SK-N-SH (cell line): Measurements from ENCODE around the gene NAA40. TPM values are rescaled to one million over a fixed set of nuclear protein-coding genes. Genes with fewer than 3 reads are reported as not detected.
A peak's percentile ranks its signal among the peaks of the same experiment; 100 is the strongest.

Experiments used
- CTCF ChIA-PET: fragments of 300-600, 350-600 bp; formaldehyde crosslinking; extraction: SDS; loops from one replicate; lab custom pipeline; 2021; lab: Yijun Ruan, JAX
- POLR2A ChIA-PET: fragments of 350-600 bp; sonication (Branson Sonifier 250); formaldehyde crosslinking; extraction: SDS; loops from one replicate; lab custom pipeline; 2020; ENCODE audit warnings: antibody characterized with exemption, inconsistent platforms; lab: Yijun Ruan, JAX
- DNase-seq: peaks from one replicate; pipeline ENCODE4 v3.0.0; 2012
- H2AFZ ChIP-seq: fragments of 200-600 bp; sonication (generic); 2 replicates; pipeline ENCODE4 v1.8.1; 2016; ENCODE audit warnings: antibody characterized with exemption, mild to moderate bottlenecking, low read depth
- H3F3A ChIP-seq: fragments of 200-600 bp; sonication (generic); replicated peaks from 2 replicates; pipeline ENCODE3; 2016; ENCODE audit warnings: antibody characterized with exemption, mild to moderate bottlenecking; ENCODE audit not compliant: insufficient read depth
- H3K27ac ChIP-seq, 2 experiments: fragments of 200-500 bp in 1 of 2; fragments of 200-600 bp in 1 of 2; sonication (Bioruptor generic) in 1 of 2; sonication (generic), shearing (Covaris generic) in 1 of 2; 2 replicates each; pipeline versions ENCODE4 v1.5.1 to v1.6.1; 2014 to 2016; ENCODE audit warnings: low read depth in 2 of 2, inconsistent platforms in 1 of 2, low read length in 1 of 2, mild to moderate bottlenecking in 1 of 2, mixed read lengths in 1 of 2
- H3K27me3 ChIP-seq: fragments of 200-600 bp; sonication (generic), shearing (Covaris generic); 2 replicates; pipeline ENCODE4 v1.6.1; 2016; ENCODE audit warnings: mixed run types; ENCODE audit not compliant: insufficient read depth
- H3K36me3 ChIP-seq, 2 experiments: fragments of 200-500 bp in 1 of 2; fragments of 200-600 bp in 1 of 2; sonication (Bioruptor generic) in 1 of 2; sonication (generic) in 1 of 2; replicated peaks in 1 of 2; 2 replicates each; pipeline versions ENCODE3 to v1.5.1; 2014 to 2016; ENCODE audit warnings: low read length in 1 of 2, mild to moderate bottlenecking in 1 of 2; ENCODE audit not compliant: insufficient read depth in 2 of 2, control insufficient read depth in 1 of 2
- H3K4me1 ChIP-seq, 2 experiments: fragments of 200-500 bp in 1 of 2; fragments of 200-600 bp in 1 of 2; sonication (Bioruptor generic) in 1 of 2; sonication (generic), shearing (Covaris generic) in 1 of 2; 2 replicates each; pipeline versions ENCODE4 v1.5.1 to v1.6.1; 2014 to 2016; ENCODE audit warnings: low read depth in 1 of 2, low read length in 1 of 2, mixed run types in 1 of 2; ENCODE audit not compliant: insufficient read depth in 2 of 2, control insufficient read depth in 1 of 2
- H3K4me2 ChIP-seq: fragments of 200-600 bp; sonication (generic), shearing (Covaris generic); 2 replicates; pipeline ENCODE4 v1.6.1; 2017; ENCODE audit warnings: mixed run types
- H3K4me3 ChIP-seq, 2 experiments: fragments of 200-500 bp in 1 of 2; fragments of 200-600 bp in 1 of 2; sonication (Bioruptor generic) in 1 of 2; sonication (generic), shearing (Covaris generic) in 1 of 2; 2 replicates each; pipeline versions ENCODE4 v1.5.1 to v1.8.1; 2014 to 2016; ENCODE audit warnings: low read depth in 2 of 2, inconsistent platforms in 1 of 2, low read length in 1 of 2, mild to moderate bottlenecking in 1 of 2, mixed read lengths in 1 of 2, moderate library complexity in 1 of 2
- H3K79me2 ChIP-seq: fragments of 200-600 bp; sonication (generic); 2 replicates; pipeline ENCODE4 v1.8.1; 2017; ENCODE audit warnings: mild to moderate bottlenecking; ENCODE audit not compliant: insufficient read depth
- H3K9ac ChIP-seq: fragments of 200-600 bp; sonication (generic); 2 replicates; pipeline ENCODE4 v1.6.1; 2017; ENCODE audit warnings: mixed run types
- H3K9me2 ChIP-seq: fragments of 200-600 bp; sonication (generic); 2 replicates; pipeline ENCODE4 v1.6.1; 2017; ENCODE audit warnings: mixed run types
- H3K9me3 ChIP-seq: fragments of 200-600 bp; sonication (generic); 2 replicates; pipeline ENCODE4 v1.6.1; 2017; ENCODE audit warnings: mixed run types, mild to moderate bottlenecking, moderate library complexity
- H4K20me1 ChIP-seq: fragments of 200-600 bp; sonication (generic); 2 replicates; pipeline ENCODE4 v1.6.1; 2017; ENCODE audit warnings: mild to moderate bottlenecking, mixed run types; ENCODE audit not compliant: insufficient read depth
- CTCF ChIP-seq: fragments of 200-600 bp; sonication (generic); IDR thresholded peaks from 2 replicates; pipeline ENCODE4 v1.6.1; 2017; ENCODE audit warnings: antibody characterized with exemption, mild to moderate bottlenecking, moderate library complexity
- ELF1 ChIP-seq: IDR thresholded peaks from 2 replicates; pipeline ENCODE4 v1.4.0; 2012
- EP300 ChIP-seq, 2 experiments: IDR thresholded peaks; 2 replicates each; pipeline versions ENCODE4 v1.4.0 to v1.6.1; 2012; ENCODE audit warnings: borderline replicate concordance in 1 of 2, low read depth in 1 of 2, low read length in 1 of 2
- FOSL2 ChIP-seq: IDR thresholded peaks from 2 replicates; pipeline ENCODE4 v1.4.0; 2012; ENCODE audit warnings: low read depth, mild to moderate bottlenecking, moderate library complexity, borderline replicate concordance
- IRF3 ChIP-seq: fragments of 150-350 bp; IDR thresholded peaks from 2 replicates; pipeline ENCODE4 v1.6.1; 2016; ENCODE audit warnings: mild to moderate bottlenecking, low read depth, low read length
- JUND ChIP-seq: IDR thresholded peaks from 2 replicates; pipeline ENCODE4 v1.4.0; 2012
- MEF2A ChIP-seq: IDR thresholded peaks from 2 replicates; pipeline ENCODE4 v1.4.0; 2012; ENCODE audit warnings: low read depth, borderline replicate concordance
- NFIC ChIP-seq: IDR thresholded peaks from 2 replicates; pipeline ENCODE4 v1.4.0; 2012; ENCODE audit warnings: borderline replicate concordance
- PBX3 ChIP-seq: IDR thresholded peaks from 2 replicates; pipeline ENCODE4; 2012
- POLR2AphosphoS5 ChIP-seq: IDR thresholded peaks from 2 replicates; pipeline ENCODE4 v1.6.1; 2012; ENCODE audit warnings: low read depth, low read length
- RAD21 ChIP-seq: IDR thresholded peaks from 2 replicates; pipeline ENCODE4 v1.6.1; 2012; ENCODE audit warnings: mild to moderate bottlenecking, low read length
- RCOR1 ChIP-seq: fragments of 150-350 bp; IDR thresholded peaks from 2 replicates; pipeline ENCODE4 v1.6.1; 2017; ENCODE audit warnings: antibody characterized with exemption, low read length
- RFX5 ChIP-seq: IDR thresholded peaks from 2 replicates; pipeline ENCODE4 v1.6.1; 2012; ENCODE audit warnings: mild to moderate bottlenecking, improper control_type of control experiment, low read length
- RXRA ChIP-seq: IDR thresholded peaks from 2 replicates; pipeline ENCODE4 v1.4.0; 2012; ENCODE audit warnings: low read depth, mild to moderate bottlenecking, borderline replicate concordance
- SMC3 ChIP-seq: IDR thresholded peaks from 2 replicates; pipeline ENCODE4 v1.6.1; 2012; ENCODE audit warnings: low read depth, low read length, improper control_type of control experiment
- TAF1 ChIP-seq: IDR thresholded peaks from 2 replicates; pipeline ENCODE4 v1.6.1; 2012; ENCODE audit warnings: low read depth, mild to moderate bottlenecking, low read length, moderate library complexity, borderline replicate concordance
- TEAD4 ChIP-seq: IDR thresholded peaks from 2 replicates; pipeline ENCODE4 v1.4.0; 2012; ENCODE audit warnings: mild to moderate bottlenecking, borderline replicate concordance; ENCODE audit not compliant: insufficient read depth
- WGBS: methylation state at CpG from one replicate; pipeline ENCODE4 v1.1.6; 2017; ENCODE audit warnings: low lambda C conversion rate; 5-methylcytosine and 5-hydroxymethylcytosine counted together
- polyA plus RNA-seq, 3 experiments: library from polyadenylated mRNA; depleted of rRNA; stranded (reverse); fragments of >200 nt; gene quantifications; 2 replicates each; pipeline ENCODE4 v1.2.3, GENCODE V29; 2012
- TF ChIP-seq, protein P1 (sequence below): IDR thresholded peaks from 2 replicates; pipeline ENCODE4 v1.4.0; 2012; ENCODE audit warnings: low read depth, borderline replicate concordance

Gene NAA40
- polyA plus RNA-seq, 1 of the 3 experiments (the other 2 are of a cell fraction), result 33.0 TPM

DNA sequence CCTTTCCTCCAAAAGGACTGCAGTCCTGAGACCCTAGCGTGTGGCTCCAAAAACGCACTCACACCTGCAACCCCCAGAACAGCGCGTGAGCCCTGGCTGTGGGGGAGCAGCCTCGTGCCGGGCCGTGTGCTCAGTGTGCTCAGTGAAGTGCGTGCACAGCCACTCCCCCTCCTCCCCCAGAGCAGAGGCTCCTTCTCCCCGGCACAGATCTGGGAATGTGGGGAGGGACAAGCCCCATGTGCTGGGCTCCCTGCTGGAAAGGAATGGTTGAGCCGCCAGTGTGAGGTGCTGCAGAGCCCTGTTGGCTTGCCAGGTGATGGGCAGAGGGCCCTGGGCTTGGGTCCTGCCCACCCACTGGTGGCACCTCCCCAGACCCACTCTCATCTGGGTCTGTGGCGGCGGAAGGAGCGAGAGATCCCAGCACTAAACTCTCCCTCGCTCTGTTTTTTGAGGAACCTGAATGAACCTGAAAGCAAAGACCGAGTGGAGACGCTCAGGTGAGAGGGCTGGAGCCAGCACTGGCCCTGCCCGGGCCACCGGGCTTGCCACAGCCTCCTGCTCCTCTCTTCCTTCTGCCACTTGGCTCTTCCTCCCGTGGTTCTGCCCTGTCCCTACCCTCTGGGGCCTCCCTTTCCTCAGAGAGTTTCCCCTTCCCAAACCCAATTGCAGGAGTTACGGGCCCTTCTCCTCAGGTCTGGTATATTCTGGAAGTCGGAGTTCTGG, 30.8 kb upstream of the NAA40 start:
- 92% methylated on average over 15 of the region's 21 CpGs for WGBS
- CTCF ChIA-PET, result interaction anchor here (1.1 to 3.1 kb wide), 7 partner anchors 11 to 70 kb away, joined by 3 to 34 read pairs (median 6); partner anchors contain the start of gene MARK2

DNA sequence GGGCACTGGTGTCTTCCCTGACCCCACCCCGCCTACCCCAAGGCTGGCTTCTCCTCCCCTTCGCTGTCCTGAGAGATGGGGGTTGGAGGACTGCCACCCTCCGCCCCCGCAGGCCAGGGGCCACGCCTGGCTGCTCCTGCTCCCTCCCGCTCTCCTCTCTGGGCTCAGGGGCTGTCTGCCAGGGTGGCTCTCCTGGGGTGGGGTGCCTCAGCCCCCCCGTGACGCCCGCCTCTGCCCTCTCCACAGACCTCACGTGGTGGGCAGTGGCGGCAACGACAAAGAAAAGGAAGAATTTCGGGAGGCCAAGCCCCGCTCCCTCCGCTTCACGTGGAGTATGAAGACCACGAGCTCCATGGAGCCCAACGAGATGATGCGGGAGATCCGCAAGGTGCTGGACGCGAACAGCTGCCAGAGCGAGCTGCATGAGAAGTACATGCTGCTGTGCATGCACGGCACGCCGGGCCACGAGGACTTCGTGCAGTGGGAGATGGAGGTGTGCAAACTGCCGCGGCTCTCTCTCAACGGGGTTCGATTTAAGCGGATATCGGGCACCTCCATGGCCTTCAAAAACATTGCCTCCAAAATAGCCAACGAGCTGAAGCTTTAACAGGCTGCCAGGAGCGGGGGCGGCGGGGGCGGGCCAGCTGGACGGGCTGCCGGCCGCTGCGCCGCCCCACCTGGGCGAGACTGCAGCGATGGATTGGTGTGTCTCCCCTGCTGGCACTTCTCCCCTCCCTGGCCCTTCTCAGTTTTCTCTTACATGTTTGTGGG, 30.0 kb upstream of the NAA40 start:
- no peak overlapping the region for H2AFZ ChIP-seq
- H3K36me3 ChIP-seq, result peaks cover 0 to 47% of the 10 kb centered on the region in 2 experiments
- 96% methylated on average over 28 of the region's 46 CpGs for WGBS
- no peaks in the 10 kb centered on the region for H3F3A ChIP-seq
- H3K79me2 ChIP-seq, result no peaks in the 10 kb centered on the region
- H3K27ac ChIP-seq, result peak overlapping the region in 1 of 2 experiments; percentile 84; a peak in 2 of 4 replicates
- no peak overlapping the region for H3K9ac ChIP-seq
- ChIA-PET POLR2A (interaction anchor here (0.6 to 1.6 kb wide), 8 partner anchors 9 to 1067 kb away, joined by 3 to 14 read pairs (median 4); partner anchors contain the start of genes RCOR2 and ZFTA), CTCF (interaction anchor here (1.1 to 3.0 kb wide), 8 partner anchors 9 to 245 kb away, joined by 3 to 22 read pairs (median 5); partner anchors contain the start of gene RCOR2)
- DNase-seq, result no peak
- no peak overlapping the region for H3K4me3 ChIP-seq
- peaks cover 0 to 26% of the 10 kb centered on the region in 2 experiments; a peak in 1 of 4 replicates for H3K4me1 ChIP-seq
- no peaks in the 10 kb centered on the region for H3K9me2 ChIP-seq
- H3K4me2 ChIP-seq, result no peak overlapping the region
- H3K27me3 ChIP-seq, result no peaks in the 10 kb centered on the region
- H4K20me1 ChIP-seq, result no peaks in the 10 kb centered on the region
- no peaks in the 10 kb centered on the region for H3K9me3 ChIP-seq
- TF ChIP-seq SMC3, result no peak
- no peak for TF ChIP-seq PBX3
- no peak for TF ChIP-seq TEAD4
- no peak for TF ChIP-seq ELF1
- no peak for TF ChIP-seq CTCF
- TF ChIP-seq EP300 (IDR thresholded peaks at IDR 0.05; ENCODE audit: borderline replicate concordance in 1 of 2, low read depth in 1 of 2, low read length in 1 of 2), result no peak
- no peak for TF ChIP-seq RXRA
- TF ChIP-seq JUND, result no peak
- no peak for TF ChIP-seq RFX5
- TF ChIP-seq POLR2AphosphoS5, result no peak
- no peak for TF ChIP-seq NFIC
- TF ChIP-seq, protein P1, sequence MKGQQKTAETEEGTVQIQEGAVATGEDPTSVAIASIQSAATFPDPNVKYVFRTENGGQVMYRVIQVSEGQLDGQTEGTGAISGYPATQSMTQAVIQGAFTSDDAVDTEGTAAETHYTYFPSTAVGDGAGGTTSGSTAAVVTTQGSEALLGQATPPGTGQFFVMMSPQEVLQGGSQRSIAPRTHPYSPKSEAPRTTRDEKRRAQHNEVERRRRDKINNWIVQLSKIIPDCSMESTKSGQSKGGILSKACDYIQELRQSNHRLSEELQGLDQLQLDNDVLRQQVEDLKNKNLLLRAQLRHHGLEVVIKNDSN, result no peak
- TF ChIP-seq RAD21, result no peak
- TF ChIP-seq TAF1, result no peak
- no peak for TF ChIP-seq FOSL2

More for the DNA sequence above, 30.8 kb upstream of the NAA40 start:
- no peaks in the 10 kb centered on the region for H3K9me3 ChIP-seq
- no peaks in the 10 kb centered on the region for H4K20me1 ChIP-seq
- H3K27ac ChIP-seq, result no peak overlapping the region
- H3K4me2 ChIP-seq, result no peak overlapping the region
- H3K9me2 ChIP-seq, result no peaks in the 10 kb centered on the region
- peaks cover 0 to 56% of the 10 kb centered on the region in 2 experiments for H3K36me3 ChIP-seq
- DNase-seq, result no peak
- H2AFZ ChIP-seq, result no peak overlapping the region
- no peaks in the 10 kb centered on the region for H3K27me3 ChIP-seq
- POLR2A ChIA-PET, result no interaction called here
- H3K9ac ChIP-seq, result no peak overlapping the region
- TF ChIP-seq RCOR1, result no peak
- TF ChIP-seq, protein P1, result no peak
- no peak for TF ChIP-seq SMC3
- no peak for TF ChIP-seq MEF2A
- TF ChIP-seq IRF3, result no peak
- no peak for TF ChIP-seq RAD21
- peaks cover 0 to 26% of the 10 kb centered on the region in 2 experiments; a peak in 1 of 4 replicates for H3K4me1 ChIP-seq
- no peaks in the 10 kb centered on the region for H3F3A ChIP-seq
- no peaks in the 10 kb centered on the region for H3K79me2 ChIP-seq
- H3K4me3 ChIP-seq, result no peak overlapping the region
